GM12878 (cell line): ENCODE results near the gene PTPN2. TPM values are rescaled to one million over a fixed set of nuclear protein-coding genes. Genes with fewer than 3 reads are reported as not detected.

Experiments
- ATAC-seq: fragments of 200-7000 bp; cut with Tn5 transposase; 3 replicates; pipeline ENCODE4 v1.9.1; 2020; ENCODE audit warnings: mild to moderate bottlenecking, moderate library complexity
- BruUV-seq: library from RNA; stranded (reverse); fragments of 400-500 nt; replicated peaks from 2 replicates; lab custom pipeline; 2021; lab: Mats Ljungman, UMichigan
- CTCF ChIA-PET: fragments of 300-600 bp; sonication (Branson Sonifier 250); formaldehyde crosslinking; extraction: SDS; loops from one replicate; lab custom pipeline; 2021; ENCODE audit warnings: inconsistent platforms; lab: Yijun Ruan, JAX
- POLR2A ChIA-PET: fragments of 350-600 bp; formaldehyde crosslinking; extraction: SDS; loops from one replicate; lab custom pipeline; 2021; ENCODE audit warnings: inconsistent platforms; lab: Charles Lee
- RAD21 ChIA-PET: fragments of 300-600 bp; sonication (Branson Sonifier 250); formaldehyde crosslinking; loops from one replicate; lab custom pipeline; 2023; ENCODE audit warnings: antibody characterized with exemption; ENCODE audit not compliant: unreplicated experiment; lab: Charles Lee
- SMC1A ChIA-PET: fragments of 300-600 bp; sonication (Branson Sonifier 250); formaldehyde crosslinking; loops from one replicate; lab custom pipeline; 2023; ENCODE audit not compliant: unreplicated experiment, uncharacterized antibody; lab: Charles Lee
- DNase-seq: peaks from one replicate; pipeline ENCODE4 v3.0.0-alpha.2; 2011; ENCODE audit warnings: low read depth, low spot score
- FAIRE-seq: peaks from 3 replicates; lab custom pipeline; 2011; peaks lifted over from hg19 to GRCh38; lab: Jason Lieb, UNC
- H2AFZ ChIP-seq: 2 replicates; pipeline ENCODE4 v1.6.0; 2011; ENCODE audit warnings: low read depth, low read length, control low read depth; ENCODE audit not compliant: control insufficient read depth
- H3K27ac ChIP-seq: 2 replicates; pipeline ENCODE4 v1.5.1; 2011; ENCODE audit warnings: control low read depth; ENCODE audit not compliant: control insufficient read depth, insufficient read depth
- H3K27me3 ChIP-seq, 2 experiments: replicated peaks in 1 of 2; 2 replicates each; pipeline versions ENCODE4 v1.6.0 to v1.6.1; 2011; ENCODE audit warnings: low read length in 1 of 2; ENCODE audit not compliant: control insufficient read depth in 2 of 2, insufficient read depth in 2 of 2
- H3K36me3 ChIP-seq, 2 experiments: 2 replicates each; pipeline ENCODE4 v1.5.1; 2011; ENCODE audit warnings: low read length in 1 of 2; ENCODE audit not compliant: control insufficient read depth in 2 of 2, insufficient read depth in 2 of 2
- H3K4me1 ChIP-seq: 2 replicates; pipeline ENCODE4 v1.6.1; 2011; ENCODE audit warnings: mild to moderate bottlenecking, low read length, moderate library complexity, mixed read lengths; ENCODE audit not compliant: control insufficient read depth, insufficient read depth
- H3K4me2 ChIP-seq: 2 replicates; pipeline ENCODE4 v1.6.0; 2011; ENCODE audit warnings: control low read depth; ENCODE audit not compliant: control insufficient read depth, insufficient read depth
- H3K4me3 ChIP-seq: fragments of 200-600 bp; sonication (generic); 2 replicates; pipeline ENCODE4 v1.5.1; 2016
- H3K79me2 ChIP-seq: 2 replicates; pipeline ENCODE4 v1.6.0; 2011; ENCODE audit warnings: low read length; ENCODE audit not compliant: control insufficient read depth, insufficient read depth
- H3K9ac ChIP-seq: 2 replicates; pipeline ENCODE4 v1.8.0; 2011; ENCODE audit warnings: low read length, control low read depth, mixed read lengths; ENCODE audit not compliant: control insufficient read depth, insufficient read depth
- H3K9me3 ChIP-seq: replicated peaks from 3 replicates; pipeline ENCODE4 v1.5.1; 2011; ENCODE audit warnings: mild to moderate bottlenecking, low read length; ENCODE audit not compliant: control insufficient read depth, insufficient read depth
- H4K20me1 ChIP-seq: 2 replicates; pipeline ENCODE4 v1.6.0; 2011; ENCODE audit not compliant: control insufficient read depth, insufficient read depth
- ASH2L ChIP-seq: fragments of 300-600, 200-600 bp; sonication (generic); IDR thresholded peaks from 2 replicates; pipeline ENCODE4 v1.6.1; 2017; ENCODE audit warnings: low read depth, mild to moderate bottlenecking, borderline replicate concordance
- CUX1 ChIP-seq: IDR thresholded peaks from 2 replicates; pipeline ENCODE4 v1.6.1; 2012; ENCODE audit warnings: improper control_type of control experiment, low read depth, low read length; ENCODE audit not compliant: insufficient replicate concordance
- KDM1A ChIP-seq: fragments of 200-600 bp; sonication (generic); IDR thresholded peaks from 2 replicates; pipeline ENCODE4 v1.6.1; 2016; ENCODE audit warnings: borderline replicate concordance
- MEF2A ChIP-seq: IDR thresholded peaks from 2 replicates; pipeline ENCODE4 v1.6.1; 2011; ENCODE audit warnings: low read depth, mild to moderate bottlenecking, low read length, moderate library complexity; ENCODE audit not compliant: insufficient read depth
- NFXL1 ChIP-seq: fragments of 450-650 bp; IDR thresholded peaks from 2 replicates; pipeline ENCODE4 v1.6.1; 2017; ENCODE audit warnings: antibody characterized with exemption, mild to moderate bottlenecking, borderline replicate concordance
- POLR2AphosphoS2 ChIP-seq: IDR thresholded peaks from 2 replicates; pipeline ENCODE4 v1.6.1; 2011; ENCODE audit warnings: low read depth, mild to moderate bottlenecking, low read length, improper control_type of control experiment, moderate library complexity
- SIX5 ChIP-seq: IDR thresholded peaks from 2 replicates; pipeline ENCODE4 v1.6.1; 2011; ENCODE audit warnings: mild to moderate bottlenecking, low read depth, low read length, moderate library complexity; ENCODE audit not compliant: severe bottlenecking
- SPI1 ChIP-seq: IDR thresholded peaks from 2 replicates; pipeline ENCODE4 v1.6.1; 2011; ENCODE audit warnings: low read depth, mild to moderate bottlenecking, low read length, moderate library complexity, borderline replicate concordance; ENCODE audit not compliant: insufficient read depth
- ZNF687 ChIP-seq: fragments of 450-650 bp; IDR thresholded peaks from 2 replicates; pipeline ENCODE4 v1.6.1; 2017; ENCODE audit warnings: mild to moderate bottlenecking, moderate library complexity
- WGBS: methylation state at CpG from one replicate; pipeline ENCODE4 v1.1.6; 2016; ENCODE audit warnings: low lambda C conversion rate; ENCODE audit not compliant: insufficient replicate concordance, insufficient coverage; ENCODE audit errors: missing lambda C conversion rate; 5-methylcytosine and 5-hydroxymethylcytosine counted together
- in situ Hi-C: fragments of 300-500 bp; cut with MboI; formaldehyde crosslinking; loops from 9 replicates; pipeline ENCODE4 v1.14.3; 2018; ENCODE audit warnings: mixed read lengths
- intact Hi-C: fragments of 100-400 bp; cut with micrococcal nuclease; formaldehyde crosslinking; loops from one replicate; pipeline ENCODE4 v1.14.2; 2022; ENCODE audit not compliant: unreplicated experiment
- polyA plus RNA-seq, 11 experiments: library from polyadenylated mRNA; depleted of rRNA in 4 of 11; unstranded in 6 of 11; stranded (reverse) in 5 of 11; fragments of >200 nt; fragmentation: Nextera tagmentation in 4 of 11; fragmentation: Illumina TruSeq in 1 of 11; extraction: Ambion mirVana in 4 of 11; extraction: Trizol in 1 of 11; gene quantifications; 1 replicate in 1 of 11; 2 replicates in 10 of 11; pipeline versions ENCODE4 v1.2.1 to v1.2.3, GENCODE V29; 2011 to 2016; ENCODE audit warnings: inconsistent platforms in 2 of 11, missing spikeins in 2 of 11, low read depth in 1 of 11
- total RNA-seq, 4 experiments: library from RNA; depleted of rRNA in 3 of 4; stranded (reverse); fragments of >200 nt in 3 of 4; fragmentation: Illumina TruSeq in 1 of 4; extraction: Trizol in 1 of 4; gene quantifications; 2 replicates each; pipeline versions ENCODE4 v1.2.1 to v1.2.3, GENCODE V29; 2013 to 2021

Gene PTPN2
- total and polyA plus RNA-seq, 10 of the 15 experiments (the other 5 are each of a cell fraction or from before 2014, with no cell fraction given): 46.5 to 86.7 (median 64.6) TPM

- no peak for TF ChIP-seq ZNF687
- peak; percentile 37; the same call in 1 of the 2 replicates for TF ChIP-seq SPI1
- no peak for TF ChIP-seq MEF2A
- TF ChIP-seq KDM1A: no peak
Measured at GRCh38 chr18:12857215-12857905, 26.7 kb downstream of the PTPN2 start (continued).

- H2AFZ ChIP-seq: no peak overlapping the region
- intact Hi-C loops (no loop called here), in situ Hi-C loops (no loop called here)
- no peak overlapping the region for H3K4me2 ChIP-seq
- peaks cover 10% of the 10 kb centered on the region; the same call in 1 of the 2 replicates for H3K4me1 ChIP-seq
- no peak overlapping the region for H3K9ac ChIP-seq
- no peak for DNase-seq
- 98% methylated on average over 4 of the region's 4 CpGs for WGBS
- ATAC-seq: no peak
- RAD21 ChIA-PET: no interaction called here
- BruUV-seq: no TSS peak
- peaks cover 2 to 11% of the 10 kb centered on the region in 2 experiments; a peak in 3 of 4 replicates for H3K36me3 ChIP-seq
- H3K4me3 ChIP-seq: no peak overlapping the region
- H4K20me1 ChIP-seq: no peaks in the 10 kb centered on the region
- no peak for FAIRE-seq
- no peaks in the 10 kb centered on the region for H3K27me3 ChIP-seq
- POLR2A ChIA-PET: interaction anchor here (0.8 kb wide), 1 partner anchor 12 kb away, joined by 3 read pairs; no protein-coding TSS in a partner anchor
- CTCF ChIA-PET: interaction anchor here (0.7 kb wide), 1 partner anchor 303 kb away, joined by 3 read pairs; no protein-coding TSS in a partner anchor
- H3K27ac ChIP-seq: no peak overlapping the region
- no peaks in the 10 kb centered on the region; the same call in 2 of the 3 replicates for H3K9me3 ChIP-seq
- peaks cover 35% of the 10 kb centered on the region for H3K79me2 ChIP-seq
- SMC1A ChIA-PET: interaction anchor here (0.8 to 1.9 kb wide), 5 partner anchors 9 to 31 kb away, joined by 3 to 5 read pairs (median 4); no protein-coding TSS in a partner anchor
- TF ChIP-seq ASH2L: no peak
- TF ChIP-seq CUX1: no peak
- TF ChIP-seq POLR2AphosphoS2: no peak
- TF ChIP-seq SIX5: no peak
- TF ChIP-seq NFXL1: no peak
Measured at GRCh38 chr18:12855916-12856315, 28.1 kb downstream of the PTPN2 start.
